ENCODE results near the gene PLA2G12A. TPM values are rescaled to one million over a fixed set of nuclear protein-coding genes. Genes with fewer than 3 reads are reported as not detected.

The PLA2G12A gene
- total and polyA plus RNA-seq, 10 of the 15 experiments (the other 5 are each of a cell fraction or from before 2014, with no cell fraction given): 3.7 to 36.8 (median 15.5) TPM

DNA sequence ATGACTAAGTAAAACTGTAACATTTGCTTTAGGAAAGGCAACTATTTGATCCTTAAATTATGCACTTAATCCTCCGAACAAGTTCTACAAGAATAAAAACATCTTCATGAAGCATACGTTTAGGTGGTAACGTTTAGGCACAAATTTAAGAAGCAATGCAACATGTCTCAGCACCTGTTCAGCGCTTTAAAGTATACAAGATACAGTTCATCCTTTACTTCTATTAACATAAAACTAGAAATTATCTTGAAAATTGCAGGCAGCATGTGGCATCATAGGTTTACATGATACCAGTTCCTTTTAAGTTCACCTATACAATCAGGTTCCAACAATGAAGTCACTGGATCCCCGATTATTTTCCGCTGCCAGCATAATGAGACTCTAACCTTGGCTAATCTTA is 1.5 kb downstream of the PLA2G12A start:
- POLR2A ChIA-PET: interaction anchor here (0.5 kb wide), 1 partner anchor 470 kb away, joined by 7 read pairs; the partner anchor contains the start of gene ELOVL6
- no peak overlapping the region for H3K27ac ChIP-seq (ENCODE audit: control insufficient read depth, insufficient read depth)
- TF ChIP-seq SIN3A (IDR thresholded peaks at IDR 0.05; ENCODE audit: low read depth, low read length) (no peak), SMC3 (IDR thresholded peaks at IDR 0.05; ENCODE audit: borderline replicate concordance, low read length) (no peak), CBX3 (IDR thresholded peaks at IDR 0.05; ENCODE audit: borderline replicate concordance, low read depth) (no peak), CHD1 (IDR thresholded peaks at IDR 0.05; ENCODE audit: low read depth, low read length) (no peak), NR2C2 (IDR thresholded peaks at IDR 0.05; ENCODE audit: borderline replicate concordance, control insufficient read depth, insufficient read length, low read depth) (no peak), CBFB (IDR thresholded peaks at IDR 0.05; ENCODE audit: low read depth) (no peak)
- TF ChIP-seq, protein P1, sequence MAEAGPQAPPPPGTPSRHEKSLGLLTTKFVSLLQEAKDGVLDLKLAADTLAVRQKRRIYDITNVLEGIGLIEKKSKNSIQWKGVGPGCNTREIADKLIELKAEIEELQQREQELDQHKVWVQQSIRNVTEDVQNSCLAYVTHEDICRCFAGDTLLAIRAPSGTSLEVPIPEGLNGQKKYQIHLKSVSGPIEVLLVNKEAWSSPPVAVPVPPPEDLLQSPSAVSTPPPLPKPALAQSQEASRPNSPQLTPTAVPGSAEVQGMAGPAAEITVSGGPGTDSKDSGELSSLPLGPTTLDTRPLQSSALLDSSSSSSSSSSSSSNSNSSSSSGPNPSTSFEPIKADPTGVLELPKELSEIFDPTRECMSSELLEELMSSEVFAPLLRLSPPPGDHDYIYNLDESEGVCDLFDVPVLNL (IDR thresholded peaks at IDR 0.05; ENCODE audit: low read depth, low read length): no peak
- FAIRE-seq (no peak), DNase-seq (ENCODE audit: low read depth, low spot score) (no peak), ATAC-seq (no peak)
- intact Hi-C loops (cut with micrococcal nuclease; ENCODE audit: unreplicated experiment): no loop called here
- H3K9me3 ChIP-seq (replicated peaks; ENCODE audit: control insufficient read depth, insufficient read depth, low read length): no peaks in the 10 kb centered on the region
- no peaks in the 10 kb centered on the region for H3K27me3 ChIP-seq (replicated peaks in 1 of 2; ENCODE audit: control insufficient read depth in 2 of 2, insufficient read depth in 2 of 2, low read length in 1 of 2)
- H3K4me3 ChIP-seq: no peak overlapping the region; the same call in 1 of the 2 replicates
- SMC1A ChIA-PET (ENCODE audit: uncharacterized antibody, unreplicated experiment): interaction anchor here (0.6 to 1.2 kb wide), 3 partner anchors 22 to 169 kb away, joined by 3 to 6 read pairs (median 3); partner anchors contain the start of gene CASP6
- H3K79me2 ChIP-seq (ENCODE audit: control insufficient read depth, insufficient read depth, low read length): peaks cover 5% of the 10 kb centered on the region
- H3K4me1 ChIP-seq (ENCODE audit: control insufficient read depth, insufficient read depth, low read length): no peaks in the 10 kb centered on the region; the same call in 1 of the 2 replicates
- H4K20me1 ChIP-seq (ENCODE audit: control insufficient read depth, insufficient read depth): no peaks in the 10 kb centered on the region
- no TSS peak for BruUV-seq (replicated peaks)
- H3K9ac ChIP-seq (ENCODE audit: control insufficient read depth, insufficient read depth, low read length): no peak overlapping the region
- 87% methylated on average over 6 of the region's 6 CpGs for WGBS (ENCODE audit: insufficient coverage, insufficient replicate concordance, low lambda C conversion rate, missing lambda C conversion rate)
- in situ Hi-C loops (cut with MboI): no loop called here
- no peak overlapping the region for H3K4me2 ChIP-seq (ENCODE audit: control insufficient read depth, insufficient read depth)
- CTCF ChIA-PET: interaction anchor here (1.0 kb wide), 1 partner anchor 165 kb away, joined by 3 read pairs; no protein-coding TSS in a partner anchor
- RAD21 ChIA-PET (ENCODE audit: unreplicated experiment): no interaction called here
- no peak overlapping the region for H2AFZ ChIP-seq (ENCODE audit: control insufficient read depth, low read depth, low read length)
- H3K36me3 ChIP-seq (ENCODE audit: control insufficient read depth in 2 of 2, insufficient read depth in 2 of 2, low read length in 1 of 2): no peaks in the 10 kb centered on the region

DNA sequence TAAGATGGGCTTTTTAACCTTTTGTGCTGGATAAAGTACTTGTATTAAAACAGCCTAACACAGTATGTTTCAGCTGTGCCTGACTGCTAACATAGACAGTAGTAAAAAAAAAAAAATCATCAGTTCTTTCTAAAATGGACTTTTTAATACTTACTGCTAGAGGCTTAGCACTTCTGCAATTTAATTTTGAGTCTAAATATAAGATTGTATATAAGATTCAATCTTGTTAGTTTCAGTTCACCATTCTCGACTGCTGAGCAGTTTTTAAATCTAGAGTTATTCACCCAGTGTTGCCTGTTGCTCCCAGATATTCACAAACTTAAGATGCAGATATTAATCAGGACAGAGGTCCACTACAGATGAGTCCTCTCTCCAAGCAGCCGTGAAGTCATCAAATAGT is 6.8 kb downstream of the PLA2G12A start:
- DNase-seq (ENCODE audit: low read depth, low spot score) (no peak), ATAC-seq (no peak; the same call in 2 of the 3 replicates), FAIRE-seq (no peak)
- ChIA-PET RAD21 (ENCODE audit: unreplicated experiment) (no interaction called here), SMC1A (ENCODE audit: uncharacterized antibody, unreplicated experiment) (no interaction called here), POLR2A (no interaction called here), CTCF (no interaction called here)
- Histone ChIP-seq H3K4me1 (ENCODE audit: control insufficient read depth, insufficient read depth, low read length) (no peaks in the 10 kb centered on the region; the same call in 1 of the 2 replicates), H3K79me2 (ENCODE audit: control insufficient read depth, insufficient read depth, low read length) (no peaks in the 10 kb centered on the region; the same call in 1 of the 2 replicates), H3K4me3 (no peak overlapping the region), H4K20me1 (ENCODE audit: control insufficient read depth, insufficient read depth) (no peaks in the 10 kb centered on the region), H2AFZ (ENCODE audit: control insufficient read depth, low read depth, low read length) (no peak overlapping the region), H3K27ac (ENCODE audit: control insufficient read depth, insufficient read depth) (no peak overlapping the region), H3K27me3 (replicated peaks in 1 of 2; ENCODE audit: control insufficient read depth in 2 of 2, insufficient read depth in 2 of 2, low read length in 1 of 2) (no peaks in the 10 kb centered on the region), H3K9ac (ENCODE audit: control insufficient read depth, insufficient read depth, low read length) (no peak overlapping the region), H3K9me3 (replicated peaks; ENCODE audit: control insufficient read depth, insufficient read depth, low read length) (peaks cover 3% of the 10 kb centered on the region; the same call in 1 of the 3 replicates), H3K4me2 (ENCODE audit: control insufficient read depth, insufficient read depth) (no peak overlapping the region), H3K36me3 (ENCODE audit: control insufficient read depth in 2 of 2, insufficient read depth in 2 of 2, low read length in 1 of 2) (no peaks in the 10 kb centered on the region)
- WGBS (ENCODE audit: insufficient coverage, insufficient replicate concordance, low lambda C conversion rate, missing lambda C conversion rate): 66% methylated on average over 2 of the region's 2 CpGs
- intact Hi-C loops (cut with micrococcal nuclease; ENCODE audit: unreplicated experiment): no loop called here
- TF ChIP-seq JUNB (IDR thresholded peaks at IDR 0.05): no peak
- TF ChIP-seq, protein P2, sequence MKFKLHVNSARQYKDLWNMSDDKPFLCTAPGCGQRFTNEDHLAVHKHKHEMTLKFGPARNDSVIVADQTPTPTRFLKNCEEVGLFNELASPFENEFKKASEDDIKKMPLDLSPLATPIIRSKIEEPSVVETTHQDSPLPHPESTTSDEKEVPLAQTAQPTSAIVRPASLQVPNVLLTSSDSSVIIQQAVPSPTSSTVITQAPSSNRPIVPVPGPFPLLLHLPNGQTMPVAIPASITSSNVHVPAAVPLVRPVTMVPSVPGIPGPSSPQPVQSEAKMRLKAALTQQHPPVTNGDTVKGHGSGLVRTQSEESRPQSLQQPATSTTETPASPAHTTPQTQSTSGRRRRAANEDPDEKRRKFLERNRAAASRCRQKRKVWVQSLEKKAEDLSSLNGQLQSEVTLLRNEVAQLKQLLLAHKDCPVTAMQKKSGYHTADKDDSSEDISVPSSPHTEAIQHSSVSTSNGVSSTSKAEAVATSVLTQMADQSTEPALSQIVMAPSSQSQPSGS (IDR thresholded peaks at IDR 0.05; ENCODE audit: low read length): no peak
- TF ChIP-seq SIX5 (IDR thresholded peaks at IDR 0.05; ENCODE audit: low read depth, low read length, severe bottlenecking): no peak
- no peak for TF ChIP-seq JUND (IDR thresholded peaks at IDR 0.05; ENCODE audit: low read depth, low read length)
- TF ChIP-seq FOS (IDR thresholded peaks at IDR 0.05; ENCODE audit: borderline replicate concordance, extremely low read depth, insufficient read length): no peak
- no peak for TF ChIP-seq CEBPB (IDR thresholded peaks at IDR 0.05; ENCODE audit: borderline replicate concordance in 1 of 2, low read depth in 2 of 2, low read length in 2 of 2)
- TF ChIP-seq STAT3 (IDR thresholded peaks at IDR 0.05; ENCODE audit: low read depth, low read length): no peak
- no peak for TF ChIP-seq BMI1 (IDR thresholded peaks at IDR 0.05; ENCODE audit: borderline replicate concordance)
- TF ChIP-seq, protein P3, sequence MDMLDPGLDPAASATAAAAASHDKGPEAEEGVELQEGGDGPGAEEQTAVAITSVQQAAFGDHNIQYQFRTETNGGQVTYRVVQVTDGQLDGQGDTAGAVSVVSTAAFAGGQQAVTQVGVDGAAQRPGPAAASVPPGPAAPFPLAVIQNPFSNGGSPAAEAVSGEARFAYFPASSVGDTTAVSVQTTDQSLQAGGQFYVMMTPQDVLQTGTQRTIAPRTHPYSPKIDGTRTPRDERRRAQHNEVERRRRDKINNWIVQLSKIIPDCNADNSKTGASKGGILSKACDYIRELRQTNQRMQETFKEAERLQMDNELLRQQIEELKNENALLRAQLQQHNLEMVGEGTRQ (IDR thresholded peaks at IDR 0.05; ENCODE audit: borderline replicate concordance, low read depth, low read length): no peak
- BruUV-seq (replicated peaks): no TSS peak
- in situ Hi-C loops (cut with MboI): no loop called here
